ENCODE data around the gene FAM151B. TPM values are rescaled to one million over a fixed set of nuclear protein-coding genes. Genes with fewer than 3 reads are reported as not detected.

The FAM151B gene
- total and polyA plus RNA-seq, 2 of the 13 experiments (the other 11 are each of a cell fraction or from before 2014, with no cell fraction given): 0.61 to 1.0 TPM

- ChIA-PET POLR2A (no interaction called here), CTCF (ENCODE audit: low intra/inter-chr PET ratio, low total read pairs) (no interaction called here)
- Histone ChIP-seq H3K9ac (ENCODE audit: insufficient read depth, low read depth, low read length) (no peak overlapping the region), H3K4me3 (replicated peaks in 1 of 3; ENCODE audit: insufficient read depth in 1 of 3, low read depth in 2 of 3, low read length in 3 of 3) (no peak overlapping the region), H3K79me2 (ENCODE audit: insufficient read depth, low read length) (no peaks in the 10 kb centered on the region), H3K9me3 (ENCODE audit: low read length) (no peaks in the 10 kb centered on the region), H3K36me3 (replicated peaks in 1 of 2; ENCODE audit: control insufficient read depth in 1 of 2, insufficient read depth in 2 of 2, low read length in 2 of 2) (no peaks in the 10 kb centered on the region), H3K27ac (ENCODE audit: extremely low read length, insufficient read depth, low read length) (no peak overlapping the region), H3K4me2 (ENCODE audit: low read depth, low read length) (no peak overlapping the region; the same call in 1 of the 2 replicates), H3K4me1 (ENCODE audit: insufficient read depth, low read length) (peaks cover 36% of the 10 kb centered on the region), H2AFZ (ENCODE audit: low read length) (no peak overlapping the region), H4K20me1 (ENCODE audit: insufficient read depth, low read length) (no peaks in the 10 kb centered on the region), H3K27me3 (ENCODE audit: control insufficient read depth in 1 of 2, insufficient read depth in 2 of 2, low read length in 2 of 2) (no peaks in the 10 kb centered on the region; a peak in 1 of 5 replicates)
- ATAC-seq (no peak), DNase-seq (ENCODE audit: low spot score) (peak; percentile 63), FAIRE-seq (no peak)
- WGBS (ENCODE audit: low lambda C conversion rate): 0% methylated on average over 1 of the region's 3 CpGs
- in situ Hi-C loops (cut with HindIII; ENCODE audit: extremely low pct_ligation_motif_present, low pct_unique_long_range_greater_than_20kb) (no loop called here), intact Hi-C loops (cut with micrococcal nuclease; ENCODE audit: unreplicated experiment) (no loop called here)
- BruUV-seq (replicated peaks): no TSS peak
- TF ChIP-seq ZNF564 (CRISPR knock-in tag; IDR thresholded peaks at IDR 0.05) (no peak), ARNTL (CRISPR knock-in tag; IDR thresholded peaks at IDR 0.05) (no peak), REPIN1 (CRISPR knock-in tag; IDR thresholded peaks at IDR 0.05; ENCODE audit: borderline replicate concordance, low read depth) (peak; percentile 30; the same call in 1 of the 2 replicates), HOXA7 (CRISPR knock-in tag; IDR thresholded peaks at IDR 0.05) (no peak), RBM22 (optimal IDR thresholded peaks at IDR 0.05; ENCODE audit: low read length) (no peak), TCF7L2 (IDR thresholded peaks at IDR 0.05; ENCODE audit: low read depth, low read length) (no peak), ZFX (CRISPR knock-in tag; IDR thresholded peaks at IDR 0.05; ENCODE audit: low read depth) (no peak), KLF11 (CRISPR knock-in tag; IDR thresholded peaks at IDR 0.05) (no peak), MAZ (IDR thresholded peaks at IDR 0.05; ENCODE audit: borderline replicate concordance, low read depth, low read length) (no peak), MAZ (CRISPR knock-in tag; IDR thresholded peaks at IDR 0.05; ENCODE audit: low read depth) (no peak), ZBED4 (CRISPR knock-in tag; IDR thresholded peaks at IDR 0.05; ENCODE audit: borderline replicate concordance) (no peak), SP5 (CRISPR knock-in tag; IDR thresholded peaks at IDR 0.05; ENCODE audit: borderline replicate concordance, low read depth) (peak; percentile 57)
- TF ChIP-seq, protein P1, sequence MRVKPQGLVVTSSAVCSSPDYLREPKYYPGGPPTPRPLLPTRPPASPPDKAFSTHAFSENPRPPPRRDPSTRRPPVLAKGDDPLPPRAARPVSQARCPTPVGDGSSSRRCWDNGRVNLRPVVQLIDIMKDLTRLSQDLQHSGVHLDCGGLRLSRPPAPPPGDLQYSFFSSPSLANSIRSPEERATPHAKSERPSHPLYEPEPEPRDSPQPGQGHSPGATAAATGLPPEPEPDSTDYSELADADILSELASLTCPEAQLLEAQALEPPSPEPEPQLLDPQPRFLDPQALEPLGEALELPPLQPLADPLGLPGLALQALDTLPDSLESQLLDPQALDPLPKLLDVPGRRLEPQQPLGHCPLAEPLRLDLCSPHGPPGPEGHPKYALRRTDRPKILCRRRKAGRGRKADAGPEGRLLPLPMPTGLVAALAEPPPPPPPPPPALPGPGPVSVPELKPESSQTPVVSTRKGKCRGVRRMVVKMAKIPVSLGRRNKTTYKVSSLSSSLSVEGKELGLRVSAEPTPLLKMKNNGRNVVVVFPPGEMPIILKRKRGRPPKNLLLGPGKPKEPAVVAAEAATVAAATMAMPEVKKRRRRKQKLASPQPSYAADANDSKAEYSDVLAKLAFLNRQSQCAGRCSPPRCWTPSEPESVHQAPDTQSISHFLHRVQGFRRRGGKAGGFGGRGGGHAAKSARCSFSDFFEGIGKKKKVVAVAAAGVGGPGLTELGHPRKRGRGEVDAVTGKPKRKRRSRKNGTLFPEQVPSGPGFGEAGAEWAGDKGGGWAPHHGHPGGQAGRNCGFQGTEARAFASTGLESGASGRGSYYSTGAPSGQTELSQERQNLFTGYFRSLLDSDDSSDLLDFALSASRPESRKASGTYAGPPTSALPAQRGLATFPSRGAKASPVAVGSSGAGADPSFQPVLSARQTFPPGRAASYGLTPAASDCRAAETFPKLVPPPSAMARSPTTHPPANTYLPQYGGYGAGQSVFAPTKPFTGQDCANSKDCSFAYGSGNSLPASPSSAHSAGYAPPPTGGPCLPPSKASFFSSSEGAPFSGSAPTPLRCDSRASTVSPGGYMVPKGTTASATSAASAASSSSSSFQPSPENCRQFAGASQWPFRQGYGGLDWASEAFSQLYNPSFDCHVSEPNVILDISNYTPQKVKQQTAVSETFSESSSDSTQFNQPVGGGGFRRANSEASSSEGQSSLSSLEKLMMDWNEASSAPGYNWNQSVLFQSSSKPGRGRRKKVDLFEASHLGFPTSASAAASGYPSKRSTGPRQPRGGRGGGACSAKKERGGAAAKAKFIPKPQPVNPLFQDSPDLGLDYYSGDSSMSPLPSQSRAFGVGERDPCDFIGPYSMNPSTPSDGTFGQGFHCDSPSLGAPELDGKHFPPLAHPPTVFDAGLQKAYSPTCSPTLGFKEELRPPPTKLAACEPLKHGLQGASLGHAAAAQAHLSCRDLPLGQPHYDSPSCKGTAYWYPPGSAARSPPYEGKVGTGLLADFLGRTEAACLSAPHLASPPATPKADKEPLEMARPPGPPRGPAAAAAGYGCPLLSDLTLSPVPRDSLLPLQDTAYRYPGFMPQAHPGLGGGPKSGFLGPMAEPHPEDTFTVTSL (CRISPR knock-in tag; IDR thresholded peaks at IDR 0.05; ENCODE audit: borderline replicate concordance): no peak
- TF ChIP-seq, protein P2, sequence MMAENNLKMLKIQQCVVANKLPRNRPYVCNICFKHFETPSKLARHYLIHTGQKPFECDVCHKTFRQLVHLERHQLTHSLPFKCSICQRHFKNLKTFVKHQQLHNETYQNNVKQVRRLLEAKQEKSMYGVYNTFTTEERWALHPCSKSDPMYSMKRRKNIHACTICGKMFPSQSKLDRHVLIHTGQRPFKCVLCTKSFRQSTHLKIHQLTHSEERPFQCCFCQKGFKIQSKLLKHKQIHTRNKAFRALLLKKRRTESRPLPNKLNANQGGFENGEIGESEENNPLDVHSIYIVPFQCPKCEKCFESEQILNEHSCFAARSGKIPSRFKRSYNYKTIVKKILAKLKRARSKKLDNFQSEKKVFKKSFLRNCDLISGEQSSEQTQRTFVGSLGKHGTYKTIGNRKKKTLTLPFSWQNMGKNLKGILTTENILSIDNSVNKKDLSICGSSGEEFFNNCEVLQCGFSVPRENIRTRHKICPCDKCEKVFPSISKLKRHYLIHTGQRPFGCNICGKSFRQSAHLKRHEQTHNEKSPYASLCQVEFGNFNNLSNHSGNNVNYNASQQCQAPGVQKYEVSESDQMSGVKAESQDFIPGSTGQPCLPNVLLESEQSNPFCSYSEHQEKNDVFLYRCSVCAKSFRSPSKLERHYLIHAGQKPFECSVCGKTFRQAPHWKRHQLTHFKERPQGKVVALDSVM (CRISPR knock-in tag; IDR thresholded peaks at IDR 0.05): peak; percentile 80
Observed at GRCh38 chr5:80491296-80491695, 3.4 kb downstream of the FAM151B start.

All from HepG2 (cell line).